Hematopoietic multipotent progenitor cell treated with erythropoietin and hydrocortisone succinate and interleukin-3 and kit ligand, for 6 days (in vitro differentiated cells): ENCODE results near the gene DHRS11.
A peak's percentile ranks its signal among the peaks of the same experiment; 100 is the strongest.
"Not testable (repeated sequence)": the region's sequence is repeated elsewhere in the genome, so short reads cannot be mapped to it uniquely, and the experiment has no call there.

Source experiments
- DNase-seq: peaks from one replicate; pipeline ENCODE4 v3.0.0-alpha.2; 2015

Gene DHRS11

GRCh38 chr17:36594626-36595401 is 3.1 kb downstream of the DHRS11 start:
- DNase-seq, result peak; percentile 38

DNA sequence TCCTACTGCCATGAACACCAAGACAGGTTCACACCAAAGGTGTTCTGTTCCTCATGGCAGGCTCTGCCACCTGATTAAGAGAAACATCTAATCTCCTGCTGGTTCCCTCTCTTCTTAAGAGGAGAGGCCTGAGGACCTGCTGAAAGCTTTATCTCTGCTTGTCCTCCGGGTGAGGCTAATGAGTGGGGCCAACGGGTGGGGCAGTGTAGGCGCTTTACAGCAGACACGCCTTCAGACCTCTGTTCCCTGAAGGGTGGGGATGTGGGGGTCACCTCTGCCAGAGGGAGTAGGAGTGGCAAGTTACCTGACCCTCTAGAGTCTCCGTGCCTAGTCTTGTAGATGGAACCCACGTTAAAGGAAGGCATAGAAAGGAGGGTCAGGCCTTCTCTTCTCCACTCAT is 5.5 kb downstream of the DHRS11 start:
- DNase-seq, result peak; percentile 79

GRCh38 chr17:36597866-36598777 is 6.4 kb downstream of the DHRS11 start:
- DNase-seq, result no peak

DNA sequence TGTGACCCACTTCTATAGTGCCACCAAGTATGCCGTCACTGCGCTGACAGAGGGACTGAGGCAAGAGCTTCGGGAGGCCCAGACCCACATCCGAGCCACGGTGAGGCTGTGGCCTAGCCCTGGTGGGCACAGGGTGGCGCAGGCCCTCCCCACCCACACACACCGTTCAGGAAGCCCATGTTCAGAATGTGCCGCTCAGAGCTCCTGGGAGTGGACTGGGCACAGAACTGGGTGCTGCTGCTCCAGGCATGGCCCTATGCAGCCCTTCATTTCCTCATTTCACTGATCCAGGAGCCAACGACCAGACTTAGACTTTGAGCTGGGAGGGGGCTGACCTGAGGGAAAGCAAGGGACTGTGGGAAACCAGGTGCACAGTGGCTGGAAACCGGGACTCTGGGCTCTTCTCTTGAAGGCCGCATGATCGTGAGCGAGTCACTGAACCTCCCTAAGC is 7.3 kb downstream of the DHRS11 start:
- no peak for DNase-seq

GRCh38 chr17:36599546-36600250 is 8.0 kb downstream of the DHRS11 start:
- no peak for DNase-seq

GRCh38 chr17:36600465-36600864 is 8.8 kb downstream of the DHRS11 start:
- DNase-seq, result peak; percentile 86

GRCh38 chr17:36600936-36601302 is 9.2 kb downstream of the DHRS11 start:
- peak; percentile 52 for DNase-seq

- DNase-seq, result peak; percentile 96
Observed at GRCh38 chr17:36601303-36602029, 9.8 kb downstream of the DHRS11 start, which contains the start of gene MRM1. MRM1 (plus strand) TSS chr17:36601583; CDS start chr17:36601811, 228 bp downstream.

DNA sequence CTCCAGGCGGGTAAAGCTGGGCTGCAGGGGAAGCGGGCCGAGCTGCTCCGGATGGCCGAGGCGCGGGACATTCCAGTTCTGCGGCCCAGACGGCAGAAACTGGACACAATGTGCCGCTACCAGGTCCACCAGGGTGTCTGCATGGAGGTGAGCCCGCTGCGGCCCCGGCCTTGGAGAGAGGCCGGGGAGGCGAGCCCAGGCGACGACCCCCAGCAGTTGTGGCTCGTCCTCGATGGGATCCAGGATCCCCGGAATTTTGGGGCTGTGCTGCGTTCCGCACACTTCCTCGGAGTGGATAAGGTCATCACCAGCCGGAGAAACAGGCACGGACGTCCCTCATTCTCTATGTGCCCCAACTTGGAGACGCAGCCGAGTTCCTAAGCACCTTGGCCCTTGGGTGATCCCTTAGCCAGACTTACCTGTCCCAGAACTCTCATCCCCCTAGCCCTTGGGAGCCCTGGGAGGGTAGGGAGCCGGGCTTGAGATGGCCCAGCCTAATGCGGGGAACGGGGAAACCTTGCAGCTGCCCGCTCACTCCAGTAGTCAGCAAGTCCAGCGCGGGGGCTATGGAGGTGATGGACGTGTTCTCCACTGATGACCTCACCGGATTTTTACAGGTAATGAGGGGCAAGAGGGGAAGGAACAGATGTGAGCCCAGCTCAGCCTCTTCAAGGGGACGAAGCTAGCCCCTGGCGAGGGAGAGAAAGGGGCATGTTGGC is 10.5 kb downstream of the DHRS11 start:
- peak; percentile 40 for DNase-seq

GRCh38 chr17:36602924-36603384 is 11.3 kb downstream of the DHRS11 start:
- DNase-seq, result peak; percentile 91

DNA sequence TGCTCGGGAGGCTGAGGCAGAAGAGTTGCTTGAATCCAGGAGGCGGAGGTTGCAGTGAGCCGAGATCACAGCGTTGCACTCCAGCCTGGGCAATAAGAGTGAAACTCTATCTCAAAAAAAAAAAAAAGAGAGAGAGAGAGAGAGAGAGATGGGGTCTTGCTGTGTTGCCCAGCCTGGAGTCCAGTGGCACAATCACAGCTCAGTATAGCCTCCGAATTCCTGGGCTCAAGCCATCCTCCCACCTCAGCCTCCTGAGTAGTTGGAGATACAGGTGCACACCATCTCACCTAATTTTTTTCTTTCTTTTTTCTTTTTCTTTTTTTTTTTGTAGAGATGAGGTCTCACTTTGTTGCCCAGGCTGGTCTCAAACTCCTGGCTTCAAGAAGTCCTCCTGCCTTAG is 13.3 kb downstream of the DHRS11 start:
- DNase-seq, result not testable (repeated sequence)

DNA sequence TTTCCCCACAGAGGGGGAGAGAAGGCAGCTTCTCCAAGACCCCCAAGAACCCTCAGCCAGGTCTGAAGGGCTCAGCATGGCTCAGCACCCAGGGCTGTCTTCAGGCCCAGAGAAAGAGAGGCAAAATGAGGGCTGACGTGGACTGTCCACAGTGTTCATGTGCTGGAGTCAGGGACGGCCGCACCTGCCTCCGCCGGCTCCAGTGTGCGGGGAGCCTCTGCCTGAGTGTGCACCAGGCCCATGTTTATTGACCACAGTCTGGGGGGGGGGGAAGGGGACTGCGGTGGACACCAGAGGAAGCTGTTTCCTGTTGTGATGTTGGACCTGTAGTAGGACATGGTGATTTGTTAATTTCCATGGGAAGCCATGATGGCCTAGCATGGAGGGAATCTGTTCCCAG is 16.6 kb downstream of the DHRS11 start:
- DNase-seq, result no peak

- peak; percentile 71 for DNase-seq
Observed at GRCh38 chr17:36608794-36609497, 17.3 kb downstream of the DHRS11 start.

DNA sequence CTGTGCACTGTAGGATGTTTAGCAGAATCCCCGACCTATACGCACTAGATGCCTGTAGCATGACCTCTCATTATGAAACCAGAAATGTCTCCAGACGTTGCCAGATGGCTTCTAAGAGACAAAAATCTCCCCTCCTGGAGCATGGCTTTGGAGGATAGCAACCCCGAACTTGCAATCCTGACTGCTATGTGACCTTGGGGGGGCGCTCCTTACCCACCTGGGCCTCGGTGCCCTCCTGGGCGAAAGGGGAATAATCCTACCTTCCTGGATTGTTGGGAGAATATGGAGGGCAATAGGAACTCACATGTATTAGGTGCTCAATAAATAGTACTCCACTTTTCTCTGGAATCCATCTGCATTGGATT is 17.8 kb downstream of the DHRS11 start:
- DNase-seq, result no peak

DNA sequence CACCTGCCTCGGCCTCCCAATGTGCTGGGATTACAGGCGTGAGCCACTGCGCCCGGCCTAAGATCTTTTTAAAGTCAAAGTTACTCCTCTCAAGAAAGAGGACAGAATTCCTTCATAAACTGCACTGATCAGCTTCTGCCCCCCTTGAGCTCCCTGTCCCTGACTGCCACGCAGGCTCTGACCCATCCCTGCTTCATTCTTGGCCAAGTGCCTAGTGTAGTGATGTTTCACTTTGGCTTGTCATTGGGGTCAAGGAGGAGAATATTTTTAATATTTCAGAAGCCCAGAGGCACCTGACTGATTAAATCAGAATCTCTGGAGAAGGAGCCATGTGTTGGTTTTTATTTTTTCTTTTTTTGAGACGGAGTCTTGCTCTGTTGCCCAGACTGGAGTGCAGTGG is 18.8 kb downstream of the DHRS11 start:
- peak; percentile 51 for DNase-seq

DNA sequence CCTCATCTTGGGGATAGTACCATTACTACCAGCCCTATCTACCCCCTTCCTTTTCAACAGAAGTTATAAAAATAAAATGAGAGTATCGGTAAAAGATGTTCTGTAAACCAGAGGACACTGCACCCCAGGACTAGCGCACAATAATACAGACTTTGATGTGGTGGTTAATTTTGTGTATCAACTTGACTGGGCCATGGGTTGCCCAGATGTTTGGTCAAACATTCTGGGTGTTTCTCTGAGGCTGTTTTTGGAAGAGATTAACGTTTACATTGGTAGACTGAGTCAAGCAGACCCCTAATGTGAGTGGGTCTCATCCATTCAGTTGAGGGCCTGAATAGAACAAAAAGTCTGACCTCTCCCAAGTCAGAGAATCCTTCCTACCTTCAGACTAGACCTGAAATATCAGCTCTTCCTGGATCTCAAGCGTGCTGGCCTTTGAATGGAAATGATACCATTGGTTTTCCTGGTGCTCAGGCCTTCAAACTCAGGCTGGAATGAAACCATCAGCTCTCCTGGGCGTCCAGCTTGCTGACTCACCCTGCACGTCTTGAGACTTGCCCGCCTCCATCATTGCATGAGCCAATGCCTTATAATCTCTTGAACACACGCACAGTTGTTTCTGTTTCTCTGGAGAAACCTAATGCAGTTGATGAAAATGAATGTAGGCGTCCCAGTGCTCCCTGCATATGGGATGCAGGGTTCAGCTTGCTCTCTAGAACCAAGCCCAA is 19.8 kb downstream of the DHRS11 start:
- no peak for DNase-seq

DNA sequence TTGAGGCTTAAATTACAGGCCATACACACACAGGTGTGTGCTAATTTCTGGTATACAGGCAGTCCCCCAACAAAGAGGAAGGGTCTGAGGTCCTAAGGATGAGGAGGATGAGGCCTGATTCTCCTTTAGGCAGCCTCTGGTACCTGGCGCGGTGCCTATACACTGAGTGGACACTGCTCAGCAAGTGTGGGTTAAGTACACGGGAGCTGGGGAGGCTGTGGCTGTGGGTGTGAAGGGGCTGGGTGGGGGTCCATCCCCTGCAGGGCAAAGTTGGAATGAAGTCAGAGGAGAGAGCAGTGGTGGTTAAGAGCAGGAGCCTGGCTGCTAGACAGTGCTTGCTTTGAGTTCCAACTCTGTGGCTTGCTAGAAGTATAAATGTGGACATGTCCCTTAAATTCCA is 20.6 kb downstream of the DHRS11 start:
- no peak for DNase-seq

DNA sequence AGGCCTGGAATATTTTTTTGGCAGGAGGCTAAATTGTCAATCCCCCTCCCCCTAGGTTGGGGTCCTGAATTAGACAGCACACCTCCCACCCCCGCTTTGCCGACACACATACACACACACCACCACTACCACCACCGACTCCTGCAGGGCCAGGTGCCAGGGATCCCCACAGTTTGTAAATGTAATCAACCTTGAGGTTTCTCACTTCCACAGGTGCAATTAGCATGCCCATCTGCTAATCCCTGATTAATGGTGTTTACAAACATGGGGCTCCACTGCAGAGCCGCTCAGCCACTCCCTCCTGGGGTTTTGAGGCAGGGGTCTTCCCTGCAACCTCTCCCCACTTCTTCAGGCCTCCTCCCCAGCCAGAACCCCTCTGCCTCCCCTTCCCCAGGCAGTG is 21.5 kb downstream of the DHRS11 start:
- DNase-seq, result no peak

GRCh38 chr17:36614081-36614480 is 22.4 kb downstream of the DHRS11 start:
- no peak for DNase-seq

DNA sequence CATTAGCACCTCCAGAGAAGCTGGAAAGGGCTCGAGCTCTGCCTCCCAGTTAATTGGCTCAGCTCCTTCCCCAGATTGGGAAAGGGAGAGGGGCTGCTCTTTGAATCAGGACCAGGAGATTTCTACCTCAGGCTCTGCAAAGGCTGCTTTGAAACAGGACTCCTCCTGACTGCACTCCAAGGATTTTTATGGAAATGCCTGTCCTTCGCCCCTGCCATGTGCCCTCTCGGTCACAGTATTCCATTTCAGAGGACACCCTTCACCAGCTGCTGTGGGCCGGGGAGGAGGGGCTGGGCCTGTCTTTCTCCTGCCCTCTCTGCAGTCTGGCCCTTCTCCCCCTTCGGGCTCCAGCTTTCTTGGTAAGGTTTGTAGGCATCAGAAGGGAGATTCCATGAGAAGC is 23.3 kb downstream of the DHRS11 start:
- no peak for DNase-seq
